ENCODE measurements around the gene PTPRA. TPM values are rescaled to one million over a fixed set of nuclear protein-coding genes. Genes with fewer than 3 reads are reported as not detected.

Gene PTPRA
- total RNA-seq, 1 experiment from 2014 or later: 29.3 TPM

DNA sequence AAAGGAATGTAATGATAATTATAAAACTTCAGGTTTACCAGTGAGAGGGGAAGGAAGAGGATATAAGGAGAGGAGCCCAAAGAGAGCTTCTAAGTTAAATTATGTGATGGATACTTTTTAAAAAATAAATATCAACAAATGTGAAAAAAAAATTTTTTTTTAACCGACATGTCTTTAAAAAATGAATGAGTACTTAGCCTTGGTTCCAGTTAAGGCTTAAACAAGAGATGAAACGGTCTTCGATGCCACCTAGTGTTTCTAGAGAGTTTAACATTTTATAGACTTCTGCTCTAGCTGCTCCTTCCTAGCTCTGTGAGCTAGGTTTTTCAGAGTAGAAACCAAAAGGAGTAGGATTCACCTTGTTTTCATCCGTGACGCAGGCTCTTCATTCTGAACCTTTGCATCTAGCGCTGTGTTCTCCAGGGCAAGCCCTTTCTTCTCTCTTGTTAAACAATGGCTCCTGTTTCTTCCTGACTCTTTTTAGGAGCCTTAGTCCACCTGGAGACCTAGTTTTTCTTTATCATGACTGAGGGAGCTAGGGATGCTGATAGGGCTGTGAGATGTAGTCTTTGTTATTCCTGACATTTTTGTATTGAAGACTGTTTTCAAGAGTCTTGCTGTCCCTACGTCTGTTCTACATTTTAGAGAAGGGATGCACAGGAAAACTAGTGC, 127.7 kb downstream of the PTPRA start:
- no peak overlapping the region for H3K4me3 Mint-ChIP-seq (ENCODE audit: unreplicated experiment)
- ChIA-PET POLR2A (interaction anchor here (0.6 to 1.4 kb wide), 13 partner anchors 10 to 766 kb away, joined by 3 to 11 read pairs (median 4); partner anchors contain the start of genes IDH3B, NOP56, PCED1A and PTPRA), CTCF (interaction anchor here (0.5 to 2.2 kb wide), 36 partner anchors 10 to 625 kb away, joined by 3 to 12 read pairs (median 4); no protein-coding TSS in a partner anchor)
- no peaks in the 10 kb centered on the region for H3K4me1 Mint-ChIP-seq (ENCODE audit: insufficient read depth, unreplicated experiment)
- BruUV-seq (replicated peaks): no TSS peak
- no peaks in the 10 kb centered on the region for H3K9me3 Mint-ChIP-seq (ENCODE audit: unreplicated experiment)
- intact Hi-C loops (cut with micrococcal nuclease): loop anchor here (1.0 kb wide), 4 partner anchors 87 to 349 kb away; partner anchors contain the start of genes NOP56 and PTPRA
- DNase-seq (ENCODE audit: unreplicated experiment): peak; percentile 71
- no peaks in the 10 kb centered on the region for H3K27me3 Mint-ChIP-seq (ENCODE audit: insufficient read depth, unreplicated experiment)
- H3K27ac Mint-ChIP-seq (ENCODE audit: low read depth, unreplicated experiment): no peak overlapping the region
- TF ChIP-seq, protein P1, sequence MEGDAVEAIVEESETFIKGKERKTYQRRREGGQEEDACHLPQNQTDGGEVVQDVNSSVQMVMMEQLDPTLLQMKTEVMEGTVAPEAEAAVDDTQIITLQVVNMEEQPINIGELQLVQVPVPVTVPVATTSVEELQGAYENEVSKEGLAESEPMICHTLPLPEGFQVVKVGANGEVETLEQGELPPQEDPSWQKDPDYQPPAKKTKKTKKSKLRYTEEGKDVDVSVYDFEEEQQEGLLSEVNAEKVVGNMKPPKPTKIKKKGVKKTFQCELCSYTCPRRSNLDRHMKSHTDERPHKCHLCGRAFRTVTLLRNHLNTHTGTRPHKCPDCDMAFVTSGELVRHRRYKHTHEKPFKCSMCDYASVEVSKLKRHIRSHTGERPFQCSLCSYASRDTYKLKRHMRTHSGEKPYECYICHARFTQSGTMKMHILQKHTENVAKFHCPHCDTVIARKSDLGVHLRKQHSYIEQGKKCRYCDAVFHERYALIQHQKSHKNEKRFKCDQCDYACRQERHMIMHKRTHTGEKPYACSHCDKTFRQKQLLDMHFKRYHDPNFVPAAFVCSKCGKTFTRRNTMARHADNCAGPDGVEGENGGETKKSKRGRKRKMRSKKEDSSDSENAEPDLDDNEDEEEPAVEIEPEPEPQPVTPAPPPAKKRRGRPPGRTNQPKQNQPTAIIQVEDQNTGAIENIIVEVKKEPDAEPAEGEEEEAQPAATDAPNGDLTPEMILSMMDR (IDR thresholded peaks at IDR 0.05; ENCODE audit: unreplicated experiment): peak; percentile 40
- H3K36me3 Mint-ChIP-seq (ENCODE audit: insufficient read depth, unreplicated experiment): peaks cover 32% of the 10 kb centered on the region

DNA sequence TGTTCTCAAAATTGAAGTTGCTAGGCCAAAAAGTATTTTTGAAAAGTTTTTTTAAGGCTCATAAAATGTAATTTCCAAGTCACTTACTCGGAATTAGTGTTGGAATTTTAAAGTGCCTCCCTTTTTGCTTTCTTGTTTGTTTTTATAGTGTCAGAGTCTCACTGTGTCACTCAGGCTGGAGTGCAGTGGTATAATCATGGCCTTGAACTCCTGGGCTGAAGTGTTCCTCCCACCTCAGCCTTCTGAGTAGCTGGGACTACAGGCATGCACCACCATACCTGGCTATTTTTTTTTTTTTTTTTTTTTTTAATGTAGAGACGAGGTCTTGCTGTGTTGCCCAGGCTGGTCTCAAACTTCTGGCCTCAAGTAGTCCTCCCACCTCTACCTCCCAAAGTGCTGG, 130.1 kb downstream of the PTPRA start:
- no peaks in the 10 kb centered on the region for H3K9me3 Mint-ChIP-seq (ENCODE audit: unreplicated experiment)
- H3K4me1 Mint-ChIP-seq (ENCODE audit: insufficient read depth, unreplicated experiment): no peaks in the 10 kb centered on the region
- TF ChIP-seq, protein P1 (IDR thresholded peaks at IDR 0.05; ENCODE audit: unreplicated experiment): no peak
- no peak for DNase-seq (ENCODE audit: unreplicated experiment)
- intact Hi-C loops (cut with micrococcal nuclease): no loop called here
- ChIA-PET POLR2A (interaction anchor here (0.6 kb wide), 1 partner anchor 356 kb away, joined by 3 read pairs; no protein-coding TSS in a partner anchor), CTCF (interaction anchor here (0.6 to 1.1 kb wide), 3 partner anchors 88 to 482 kb away, joined by 3 to 4 read pairs (median 3); no protein-coding TSS in a partner anchor)
- H3K36me3 Mint-ChIP-seq (ENCODE audit: insufficient read depth, unreplicated experiment): peaks cover 34% of the 10 kb centered on the region
- H3K27ac Mint-ChIP-seq (ENCODE audit: low read depth, unreplicated experiment): no peak overlapping the region
- H3K4me3 Mint-ChIP-seq (ENCODE audit: unreplicated experiment): no peak overlapping the region
- no TSS peak for BruUV-seq (replicated peaks)
- no peaks in the 10 kb centered on the region for H3K27me3 Mint-ChIP-seq (ENCODE audit: insufficient read depth, unreplicated experiment)

DNA sequence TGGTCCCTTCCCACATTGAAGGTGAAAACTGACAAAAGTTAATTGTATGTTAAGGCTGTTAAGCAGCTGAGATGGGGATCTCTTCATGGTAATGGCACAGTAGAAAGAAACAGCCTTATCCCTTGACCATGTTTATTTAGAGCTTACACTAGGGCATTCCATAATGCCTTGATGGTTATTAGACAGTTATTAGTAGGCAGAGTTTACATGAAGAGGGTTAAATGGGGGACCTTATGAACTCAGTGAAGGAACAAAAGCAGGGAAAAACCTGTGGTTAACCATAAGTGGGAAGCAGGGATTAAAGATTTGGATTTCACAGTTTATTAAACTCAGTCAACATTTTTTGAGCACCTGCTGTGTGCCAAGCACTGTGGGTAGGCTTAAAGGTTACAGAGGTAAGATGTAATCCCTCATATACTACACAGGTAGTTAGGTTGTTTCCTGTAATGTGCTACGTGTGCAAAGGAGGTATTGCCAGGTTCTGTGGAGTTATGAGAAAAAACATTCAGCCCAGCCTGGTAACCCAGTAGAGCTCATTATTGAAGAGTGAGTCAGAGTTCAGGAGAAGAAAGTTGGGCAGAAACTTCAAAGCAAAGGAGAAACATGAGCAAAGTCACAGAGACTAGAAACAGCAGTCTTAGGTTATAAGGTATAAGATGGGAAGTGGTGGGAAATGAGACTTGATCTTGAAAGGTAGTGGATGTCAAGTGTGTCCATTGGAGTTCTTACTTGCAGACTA, 137.9 kb downstream of the PTPRA start:
- TF ChIP-seq, protein P1 (IDR thresholded peaks at IDR 0.05; ENCODE audit: unreplicated experiment): no peak
- DNase-seq (ENCODE audit: unreplicated experiment): peak; percentile 0
- H3K4me1 Mint-ChIP-seq (ENCODE audit: insufficient read depth, unreplicated experiment): peaks cover 9% of the 10 kb centered on the region
- H3K9me3 Mint-ChIP-seq (ENCODE audit: unreplicated experiment): no peaks in the 10 kb centered on the region
- BruUV-seq (replicated peaks): no TSS peak
- H3K27me3 Mint-ChIP-seq (ENCODE audit: insufficient read depth, unreplicated experiment): no peaks in the 10 kb centered on the region
- ChIA-PET CTCF (interaction anchor here (0.5 to 1.2 kb wide), 4 partner anchors 10 to 121 kb away, joined by 3 to 4 read pairs (median 3); no protein-coding TSS in a partner anchor), POLR2A (interaction anchor here (0.7 to 1.2 kb wide), 3 partner anchors 10 to 347 kb away, joined by 4 read pairs; partner anchors contain the start of gene IDH3B)
- peaks cover 56% of the 10 kb centered on the region for H3K36me3 Mint-ChIP-seq (ENCODE audit: insufficient read depth, unreplicated experiment)
- peak overlapping the region; percentile 3 for H3K27ac Mint-ChIP-seq (ENCODE audit: low read depth, unreplicated experiment)
- intact Hi-C loops (cut with micrococcal nuclease): no loop called here
- no peak overlapping the region for H3K4me3 Mint-ChIP-seq (ENCODE audit: unreplicated experiment)

DNA sequence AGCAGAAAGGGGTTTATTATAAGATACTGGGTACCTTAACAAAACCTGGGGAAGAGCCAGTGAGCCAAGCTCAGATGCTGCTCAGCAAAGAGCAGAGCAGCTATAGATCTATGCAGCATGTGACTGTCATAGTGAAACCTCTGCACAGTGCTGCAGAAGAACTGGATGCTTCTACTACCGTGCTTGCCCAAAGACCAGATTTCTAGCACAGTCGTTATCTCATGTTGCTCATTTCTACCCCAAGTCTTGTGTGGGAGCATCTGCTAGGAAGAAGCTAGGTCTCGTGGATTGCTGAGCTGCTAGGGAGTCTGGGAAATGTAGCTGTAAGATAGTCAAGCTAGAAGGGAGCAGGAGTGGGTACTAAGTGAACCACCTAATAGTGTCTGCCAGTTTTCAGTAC, 138.5 kb downstream of the PTPRA start:
- intact Hi-C loops (cut with micrococcal nuclease): no loop called here
- TF ChIP-seq, protein P1 (IDR thresholded peaks at IDR 0.05; ENCODE audit: unreplicated experiment): no peak
- H3K4me3 Mint-ChIP-seq (ENCODE audit: unreplicated experiment): no peak overlapping the region
- peaks cover 9% of the 10 kb centered on the region for H3K4me1 Mint-ChIP-seq (ENCODE audit: insufficient read depth, unreplicated experiment)
- no peaks in the 10 kb centered on the region for H3K9me3 Mint-ChIP-seq (ENCODE audit: unreplicated experiment)
- CTCF ChIA-PET: interaction anchor here (0.5 to 1.2 kb wide), 3 partner anchors 10 to 122 kb away, joined by 3 read pairs; no protein-coding TSS in a partner anchor
- peak overlapping the region; percentile 3 for H3K27ac Mint-ChIP-seq (ENCODE audit: low read depth, unreplicated experiment)
- H3K36me3 Mint-ChIP-seq (ENCODE audit: insufficient read depth, unreplicated experiment): peaks cover 59% of the 10 kb centered on the region
- no TSS peak for BruUV-seq (replicated peaks)
- POLR2A ChIA-PET: interaction anchor here (1.2 kb wide), 2 partner anchors 11 to 15 kb away, joined by 4 read pairs; no protein-coding TSS in a partner anchor
- DNase-seq (ENCODE audit: unreplicated experiment): no peak
- H3K27me3 Mint-ChIP-seq (ENCODE audit: insufficient read depth, unreplicated experiment): no peaks in the 10 kb centered on the region
